ENCODE data around the gene CIAO2B.
"Not testable (repeated sequence)": the region's sequence is repeated elsewhere in the genome, so short reads cannot be mapped to it uniquely, and the experiment has no call there.

GRCh38 chr16:66896682-66897081 lies 37.5 kb downstream of the CIAO2B start:
- not testable (repeated sequence) for TF ChIP-seq CTCF, POLR2A (IDR thresholded peaks at IDR 0.05)
